NOMO-1 (cell line): Measurements from ENCODE around the gene GRM4.
"Not testable (repeated sequence)": the region's sequence is repeated elsewhere in the genome, so short reads cannot be mapped to it uniquely, and the experiment has no call there.

Source experiments
- DNase-seq, 2 experiments: peaks; one replicate each; lab custom pipeline; 2025; ENCODE audit not compliant: unreplicated experiment in 2 of 2; lab: John Stamatoyannopoulos, UW

The GRM4 gene

DNA sequence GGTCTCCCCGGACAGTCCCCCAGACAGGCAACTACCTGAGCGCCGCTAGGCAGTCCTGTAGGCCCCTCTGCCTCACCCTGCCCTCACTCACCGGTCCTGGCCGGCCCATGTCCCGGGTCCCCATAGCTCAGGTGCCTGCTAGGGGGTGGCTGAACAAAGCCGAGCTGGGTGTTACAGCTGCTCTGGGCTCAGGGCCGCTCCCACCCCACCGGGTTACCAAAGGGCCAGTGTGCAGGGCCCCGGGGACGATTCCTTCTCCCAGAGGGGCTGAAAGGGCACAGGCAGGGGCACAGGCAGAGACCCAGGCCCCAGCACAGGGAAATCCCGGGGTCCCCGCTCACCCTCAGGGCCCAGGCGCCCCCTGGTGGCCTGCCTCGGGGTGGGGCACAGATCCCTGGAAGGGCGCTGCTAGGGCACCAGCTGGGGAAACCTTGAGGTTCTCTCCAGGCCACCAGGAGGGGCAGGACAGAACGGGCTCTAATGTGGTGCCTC is 118.4 kb downstream of the GRM4 start:
- DNase-seq = peak; percentile 3 to 35

DNA sequence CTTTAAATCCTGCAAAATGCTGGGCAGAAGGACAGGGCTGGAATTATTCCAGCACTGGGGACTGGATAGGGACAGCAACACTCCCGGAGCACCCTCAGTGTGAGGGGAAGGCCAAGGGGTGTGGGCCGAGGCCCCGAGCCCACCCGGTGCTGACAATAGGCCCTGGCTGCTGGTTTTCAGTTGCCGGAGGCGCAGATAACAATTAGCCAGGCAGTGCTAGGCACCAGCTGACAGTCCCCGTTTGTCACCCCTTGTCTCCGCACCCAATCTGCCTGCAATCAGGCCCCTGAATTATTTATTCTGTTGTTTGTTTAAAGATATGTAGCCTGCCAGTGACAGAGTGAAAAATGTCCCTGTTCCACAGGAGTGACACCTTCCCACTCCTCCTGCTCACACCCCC is 120.0 kb downstream of the GRM4 start:
- no peak for DNase-seq

- DNase-seq = no peak
These were observed 120.6 kb downstream of the GRM4 start for GRCh38 chr6:34025112-34025807.

DNA sequence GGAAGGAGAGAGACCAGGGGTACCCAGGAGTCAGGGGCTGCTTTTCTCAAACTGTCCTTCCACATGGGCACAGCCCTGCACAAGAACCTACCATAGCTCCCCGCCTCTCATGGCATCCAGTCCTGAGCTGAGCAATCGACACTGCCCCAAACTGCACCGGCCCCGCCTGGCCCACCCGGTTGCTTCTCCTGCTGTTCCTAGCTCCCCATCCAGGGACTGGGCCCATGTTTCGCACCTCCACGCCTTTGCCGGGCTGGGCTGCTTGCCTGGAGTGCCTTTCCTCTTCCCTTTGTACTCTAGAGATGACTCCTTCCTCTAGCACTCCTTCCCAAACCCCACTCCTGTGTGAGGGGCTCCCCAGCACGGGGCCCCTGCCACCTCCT is 123.0 kb downstream of the GRM4 start:
- no peak for DNase-seq

- DNase-seq = no peak
These were observed 123.5 kb downstream of the GRM4 start for GRCh38 chr6:34022250-34022872.

DNA sequence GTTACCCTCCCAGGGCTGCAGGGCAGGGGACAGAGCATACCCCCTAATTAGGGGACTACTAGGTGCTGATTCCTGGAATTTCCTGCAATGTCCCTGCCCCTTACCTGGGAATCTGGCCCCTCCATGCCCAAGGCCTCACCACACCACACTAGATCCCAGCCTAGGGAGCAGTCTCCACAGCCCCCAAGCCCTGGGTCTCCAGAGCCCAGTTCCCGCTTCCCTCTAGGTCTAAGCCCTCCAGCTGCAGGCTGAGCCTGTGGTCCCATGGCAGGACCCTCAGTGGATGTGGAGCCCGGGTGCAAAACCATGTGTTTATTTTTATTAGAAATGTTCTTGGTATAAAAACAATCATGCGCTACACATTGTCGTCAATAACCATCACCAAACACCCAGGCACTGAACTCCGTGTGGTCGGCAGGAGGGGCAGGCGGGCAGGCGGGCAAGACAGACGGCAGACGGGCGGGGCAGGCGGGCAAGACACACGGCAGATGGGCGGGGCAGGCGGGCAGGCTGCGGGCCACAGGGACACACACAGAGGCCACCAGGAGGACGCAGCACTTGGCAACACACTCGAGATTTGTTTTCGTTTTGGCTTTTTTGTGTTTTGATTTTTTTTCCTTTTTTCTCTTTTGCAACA is 124.2 kb downstream of the GRM4 start:
- no peak for DNase-seq

GRCh38 chr6:34020807-34021553 is 124.9 kb downstream of the GRM4 start:
- DNase-seq = no peak

- DNase-seq = no peak
These were observed 125.6 kb downstream of the GRM4 start for GRCh38 chr6:34020278-34020677.

DNA sequence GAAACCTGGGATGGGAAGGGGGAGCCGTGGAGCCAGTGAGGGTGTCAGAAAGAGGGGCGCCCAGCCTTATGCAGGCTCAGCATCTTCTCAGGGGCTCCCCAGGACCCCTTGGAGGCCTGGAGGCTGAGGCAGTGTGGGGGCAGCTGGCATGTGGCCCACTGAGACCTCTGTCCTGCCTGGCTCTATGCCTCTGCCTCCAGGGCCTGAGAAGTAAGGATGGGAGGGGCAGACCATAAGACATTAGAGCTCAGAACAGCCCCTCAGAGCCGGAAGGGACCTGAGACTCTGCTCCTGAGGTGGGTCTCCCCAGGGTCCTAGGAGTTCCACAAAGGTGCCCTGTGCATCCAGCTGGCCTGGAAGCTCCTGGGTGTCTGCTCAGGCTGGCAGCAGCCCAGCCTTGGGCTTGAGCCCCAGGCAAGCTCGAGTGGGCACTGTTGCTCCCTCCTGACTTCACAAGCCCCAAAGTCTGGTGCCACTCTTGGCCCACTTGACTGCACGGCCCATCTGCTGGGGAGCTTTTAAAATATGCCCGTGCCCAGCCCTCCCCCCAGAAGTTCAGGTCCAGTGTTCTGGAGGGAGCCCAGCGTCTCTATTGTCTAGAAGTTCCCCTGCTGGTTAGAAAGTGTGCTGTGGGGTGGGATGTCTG is 126.8 kb downstream of the GRM4 start:
- DNase-seq = no peak

DNA sequence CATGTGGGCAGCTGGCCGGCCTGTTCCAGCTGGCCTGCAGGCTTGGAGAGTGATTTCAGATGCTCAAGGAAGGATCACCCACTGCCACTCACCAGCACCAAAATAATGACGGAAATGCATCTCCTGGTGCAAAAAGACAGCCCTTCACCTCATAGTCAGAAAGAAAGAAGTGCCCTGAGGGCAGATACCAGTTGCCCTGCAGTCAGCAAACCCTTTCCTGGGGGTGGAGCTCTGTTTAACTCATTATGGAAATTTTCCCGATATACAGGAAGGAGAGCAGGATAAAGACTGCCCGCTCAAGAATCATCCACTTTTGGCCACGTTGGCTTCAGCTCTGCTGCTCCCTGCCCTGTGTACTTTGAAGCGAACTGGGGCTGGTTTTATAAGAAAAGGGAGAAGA is 127.9 kb downstream of the GRM4 start:
- no peak for DNase-seq

DNA sequence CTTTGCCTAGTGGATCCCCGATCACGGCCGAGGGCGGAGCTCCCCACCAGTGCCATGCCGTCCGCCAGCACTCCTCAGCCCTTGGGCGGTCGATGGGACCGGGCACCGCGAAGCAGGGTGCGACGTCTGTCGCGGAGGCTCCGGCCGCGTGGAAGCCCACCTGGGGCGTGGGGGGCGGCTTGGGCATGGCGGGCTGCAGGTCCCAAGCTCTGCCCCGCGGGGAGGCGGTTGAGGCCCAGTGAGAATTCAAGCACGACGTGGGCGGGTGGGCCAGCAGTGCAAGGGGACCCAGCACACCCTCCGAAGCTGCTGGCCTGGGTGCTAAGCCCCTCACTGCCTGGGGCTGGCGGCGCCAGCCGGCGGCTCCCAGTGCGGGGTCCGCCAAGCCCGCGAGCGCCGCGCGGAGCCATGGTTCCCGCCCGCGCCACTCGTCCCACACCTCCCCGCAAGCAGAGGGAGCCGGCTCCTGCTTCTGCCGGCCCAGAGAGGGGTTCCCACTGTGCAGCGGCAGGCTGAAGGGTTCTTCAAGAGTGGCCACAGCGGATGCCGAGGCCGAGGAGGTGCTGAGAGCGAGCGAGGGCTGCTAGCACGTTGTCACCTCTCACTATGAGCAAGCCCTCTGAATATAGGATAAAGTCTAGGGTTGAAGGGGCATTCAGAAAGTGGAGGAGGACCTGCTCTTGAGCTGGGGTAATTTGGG is 128.6 kb downstream of the GRM4 start:
- DNase-seq = no peak

DNA sequence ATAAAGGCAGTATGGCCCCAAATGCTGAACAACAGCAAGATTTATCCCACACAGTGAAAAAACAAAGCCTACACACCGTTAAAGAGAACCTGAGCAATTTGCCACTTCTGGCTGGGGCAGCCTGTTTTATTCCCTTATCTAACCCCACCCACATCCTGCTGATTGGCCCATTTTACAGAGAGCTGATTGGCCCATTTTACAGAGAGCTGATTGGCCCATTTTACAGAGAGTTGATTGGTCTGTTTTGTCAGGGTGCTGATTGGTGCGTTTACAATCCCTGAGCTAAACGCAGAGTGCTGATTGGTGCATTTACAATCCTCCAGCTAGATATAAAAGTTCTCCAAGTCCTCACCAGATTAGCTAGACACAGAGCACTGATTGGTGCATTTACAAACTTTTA is 129.3 kb downstream of the GRM4 start:
- DNase-seq = not testable (repeated sequence)

- DNase-seq = no peak
These were observed 130.3 kb downstream of the GRM4 start for GRCh38 chr6:34015586-34015985.

DNA sequence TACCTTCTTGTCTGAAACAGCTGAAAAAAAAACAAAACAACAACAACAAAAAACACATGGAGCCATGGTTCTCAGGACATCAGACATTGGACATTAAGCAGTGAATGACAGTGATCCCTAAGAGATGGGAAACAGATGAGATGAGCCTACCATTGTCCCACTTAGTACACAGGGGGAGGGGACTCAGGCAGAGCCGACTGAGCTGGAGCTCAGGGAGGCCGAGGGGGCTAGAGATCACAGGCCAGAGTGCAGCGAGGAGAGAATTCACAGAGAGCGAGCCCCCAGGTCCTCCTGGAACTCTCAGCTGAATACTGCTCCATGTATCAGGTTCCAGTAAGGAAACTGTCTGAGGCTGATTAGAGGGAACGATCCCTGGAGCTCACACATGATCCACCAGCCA is 134.6 kb downstream of the GRM4 start:
- DNase-seq = no peak

- DNase-seq = no peak
These were observed 139.9 kb downstream of the GRM4 start for GRCh38 chr6:34005901-34006531.

- no peak for DNase-seq
These were observed 141.2 kb downstream of the GRM4 start for GRCh38 chr6:34004706-34005105.

DNA sequence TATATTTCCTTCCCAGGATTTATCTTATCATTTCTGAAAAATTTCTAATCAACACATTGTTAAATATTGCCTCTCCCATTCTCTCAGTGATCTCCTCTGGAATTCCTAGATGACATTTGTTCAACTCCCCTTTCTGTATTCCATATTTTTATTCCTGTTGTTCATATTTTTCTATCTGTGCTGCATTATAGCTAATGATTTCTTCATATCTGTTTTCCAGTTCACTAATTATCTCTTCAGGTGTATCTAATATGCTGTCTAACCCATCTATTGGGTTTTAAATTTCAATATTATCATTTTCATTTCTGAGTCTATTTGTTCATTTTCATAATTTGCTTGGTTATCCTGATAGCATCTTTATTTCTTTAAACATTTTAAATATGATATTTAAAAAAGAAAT is 141.9 kb downstream of the GRM4 start:
- DNase-seq = no peak

DNA sequence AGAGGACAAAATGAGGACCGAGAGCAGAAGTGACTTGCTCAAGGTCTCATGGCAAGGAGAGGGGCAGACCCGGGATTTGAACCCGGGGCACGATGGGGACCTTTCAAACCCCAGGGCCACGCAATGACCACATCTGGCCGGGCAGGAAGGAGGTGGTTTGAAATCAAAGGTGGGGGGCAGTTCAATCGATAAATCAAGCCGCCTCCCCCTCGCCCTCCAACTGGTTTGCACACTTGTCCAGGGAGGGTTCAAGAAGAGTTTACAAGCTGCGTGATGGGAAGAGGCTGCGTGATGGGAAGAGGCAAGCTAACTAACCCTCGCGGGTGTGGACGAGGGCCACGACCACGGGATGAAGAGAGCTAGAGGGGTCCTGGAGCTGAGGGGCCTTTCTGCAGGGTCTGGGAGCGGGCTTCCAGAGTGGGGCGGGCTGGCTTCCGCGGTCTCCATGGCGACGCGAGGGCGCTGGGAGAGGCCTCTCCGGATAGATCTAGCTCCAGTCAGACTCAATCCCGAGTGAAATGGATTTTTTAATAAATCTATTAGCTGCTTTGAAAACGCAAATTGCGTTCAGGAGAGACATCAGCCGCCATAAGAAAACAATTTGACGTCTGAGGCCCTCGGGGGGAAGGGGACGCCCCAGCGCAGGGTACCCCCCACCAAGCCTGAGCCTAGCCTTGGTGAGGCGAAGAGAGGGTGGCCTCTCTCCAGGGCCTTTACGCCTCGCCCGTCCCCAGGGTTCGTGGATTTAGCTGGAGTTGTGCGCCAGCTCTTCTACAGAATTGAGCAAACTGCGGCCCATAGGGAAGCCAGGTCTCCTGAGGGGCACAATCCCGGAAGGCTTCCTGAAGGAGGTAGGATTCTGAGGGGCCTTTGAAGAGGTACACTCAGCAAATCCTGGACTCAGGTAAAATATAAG is 143.9 kb downstream of the GRM4 start:
- DNase-seq = no peak

- DNase-seq = no peak
These were observed 145.6 kb downstream of the GRM4 start for GRCh38 chr6:34000281-34000680.
